ENCODE measurements around the gene DLAT. TPM values are rescaled to one million over a fixed set of nuclear protein-coding genes. Genes with fewer than 3 reads are reported as not detected.
"Not testable (repeated sequence)": the region's sequence is repeated elsewhere in the genome, so short reads cannot be mapped to it uniquely, and the experiment has no call there.

Gene DLAT
- total RNA-seq, 2 donors from 2014 or later, result 13.8 to 16.1 TPM

DNA sequence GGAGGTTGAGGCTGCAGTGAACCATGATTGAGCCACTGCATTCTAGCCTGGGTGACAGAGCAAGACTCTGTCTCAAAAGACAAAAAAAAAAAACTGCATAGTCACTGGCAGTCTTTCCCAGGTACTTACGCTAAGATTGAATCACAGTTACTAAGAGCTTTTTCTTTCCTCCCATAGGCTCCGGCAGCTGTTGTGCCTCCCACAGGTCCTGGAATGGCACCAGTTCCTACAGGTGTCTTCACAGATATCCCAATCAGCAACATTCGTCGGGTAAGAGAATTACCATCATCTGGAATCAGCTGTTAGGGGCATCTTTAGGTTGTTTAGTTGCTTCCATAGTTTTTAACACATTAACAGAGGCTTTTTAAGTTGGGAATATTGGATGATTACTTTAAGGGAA lies 19.8 kb downstream of the DLAT start:
- Mint-ChIP-seq H3K4me3 (no peak overlapping the region), H3K27me3 (no peaks in the 10 kb centered on the region), H3K4me1 (peaks cover 8% of the 10 kb centered on the region), H3K27ac (no peak overlapping the region), H3K36me3 (ENCODE audit: low read depth) (peaks cover 17% of the 10 kb centered on the region)
- DNase-seq (no peak), ATAC-seq (no peak)
- H3K9me3 ChIP-seq (ENCODE audit: control insufficient read depth, low read length, poor library complexity, severe bottlenecking), result no peaks in the 10 kb centered on the region

DNA sequence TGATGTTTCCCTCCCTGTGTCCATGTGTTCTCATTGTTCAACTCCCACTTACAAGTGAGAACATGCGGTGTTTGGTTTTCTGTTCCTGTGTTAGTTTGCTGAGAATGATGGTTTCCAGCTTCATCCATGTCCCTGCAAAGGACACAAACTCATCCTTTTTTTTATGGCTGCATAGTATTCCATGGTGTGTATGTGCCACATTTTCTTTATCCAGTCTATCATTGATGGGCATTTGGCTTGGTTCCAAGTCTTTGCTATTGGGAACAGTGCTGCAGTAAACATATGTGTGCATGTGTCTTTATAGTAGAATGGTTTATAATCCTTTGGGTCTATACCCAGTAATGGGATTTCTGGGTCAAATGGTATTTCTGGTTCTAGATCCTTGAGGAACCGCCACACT lies 21.4 kb downstream of the DLAT start:
- not testable (repeated sequence) for H3K27ac Mint-ChIP-seq; DNase-seq; H3K4me3 Mint-ChIP-seq; H3K9me3 ChIP-seq (ENCODE audit: control insufficient read depth, low read length, poor library complexity, severe bottlenecking); H3K27me3 Mint-ChIP-seq; H3K4me1 Mint-ChIP-seq; ATAC-seq
- H3K36me3 Mint-ChIP-seq (ENCODE audit: low read depth), result peaks cover 16% of the 10 kb centered on the region

DNA sequence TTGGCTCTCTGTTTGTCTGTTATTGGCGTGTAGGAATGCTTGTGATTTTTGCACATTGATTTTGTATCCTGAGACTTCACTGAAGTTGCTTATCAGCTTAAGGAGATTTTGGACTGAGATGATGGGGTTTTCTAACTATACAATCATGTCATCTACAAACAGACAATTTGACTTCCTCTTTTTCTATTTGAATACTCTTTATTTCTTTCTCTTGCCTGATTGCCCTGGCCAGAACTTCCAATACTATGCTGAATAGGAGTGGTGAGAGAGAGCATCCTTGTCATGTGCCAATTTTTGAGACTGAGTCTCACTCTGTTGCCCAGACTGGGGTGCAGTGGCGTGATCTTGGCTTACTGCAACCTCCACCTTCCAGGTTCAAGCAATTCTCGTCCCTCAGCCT lies 23.0 kb downstream of the DLAT start:
- not testable (repeated sequence) for H3K27me3 Mint-ChIP-seq; ATAC-seq; H3K4me3 Mint-ChIP-seq; DNase-seq; H3K9me3 ChIP-seq (ENCODE audit: control insufficient read depth, low read length, poor library complexity, severe bottlenecking); H3K4me1 Mint-ChIP-seq
- H3K36me3 Mint-ChIP-seq (ENCODE audit: low read depth), result peaks cover 16% of the 10 kb centered on the region
- H3K27ac Mint-ChIP-seq, result peak overlapping the region; percentile 29

DNA sequence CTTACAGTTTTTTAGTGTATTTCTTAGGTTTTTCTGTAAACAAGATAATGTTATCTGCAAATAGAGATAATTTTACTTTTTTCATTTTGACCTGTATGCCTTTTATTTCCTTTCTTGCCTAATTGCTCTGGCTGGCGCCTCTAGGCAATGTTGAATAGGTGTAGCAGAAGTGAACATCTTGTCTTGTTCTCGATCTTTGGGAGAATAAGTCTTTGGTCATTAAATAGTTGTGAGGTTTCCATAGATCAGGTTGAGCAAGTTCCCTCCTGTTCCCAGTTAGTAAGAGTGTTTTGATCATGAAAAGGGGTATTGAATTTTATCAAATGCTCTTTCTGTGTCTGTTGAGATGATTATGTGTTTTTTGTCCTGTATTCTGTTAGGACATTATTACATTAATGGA lies 24.6 kb downstream of the DLAT start:
- no peak for ATAC-seq
- H3K4me1 Mint-ChIP-seq, result peaks cover 10% of the 10 kb centered on the region
- no peak overlapping the region for H3K27ac Mint-ChIP-seq
- H3K27me3 Mint-ChIP-seq, result no peaks in the 10 kb centered on the region
- H3K4me3 Mint-ChIP-seq, result no peak overlapping the region
- peaks cover 16% of the 10 kb centered on the region for H3K36me3 Mint-ChIP-seq (ENCODE audit: low read depth)
- no peaks in the 10 kb centered on the region for H3K9me3 ChIP-seq (ENCODE audit: control insufficient read depth, low read length, poor library complexity, severe bottlenecking)
- DNase-seq, result no peak

DNA sequence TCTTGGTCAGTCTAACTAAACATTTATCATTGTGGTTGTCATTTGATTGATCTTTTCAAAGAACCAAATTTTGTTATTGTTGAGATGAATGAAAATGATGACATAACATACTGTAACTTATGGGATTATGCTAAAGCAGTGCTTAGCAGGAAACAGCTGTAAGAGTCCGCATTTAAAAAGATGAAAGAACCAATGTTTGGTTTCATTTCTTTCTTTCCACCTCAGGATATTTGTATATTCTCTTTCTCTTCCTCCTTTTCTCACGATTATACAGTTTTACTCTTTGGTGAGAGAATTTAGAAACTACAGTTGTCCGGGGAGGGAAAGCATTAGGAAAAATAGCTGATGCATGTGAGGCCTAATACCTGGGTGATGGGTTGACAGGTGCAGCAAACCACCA lies 25.5 kb downstream of the DLAT start:
- Mint-ChIP-seq H3K27ac (no peak overlapping the region), H3K4me3 (no peak overlapping the region), H3K4me1 (peaks cover 10% of the 10 kb centered on the region), H3K36me3 (ENCODE audit: low read depth) (peaks cover 16% of the 10 kb centered on the region), H3K27me3 (no peaks in the 10 kb centered on the region)
- H3K9me3 ChIP-seq (ENCODE audit: control insufficient read depth, low read length, poor library complexity, severe bottlenecking), result no peaks in the 10 kb centered on the region
- ATAC-seq, result no peak
- DNase-seq, result no peak

DNA sequence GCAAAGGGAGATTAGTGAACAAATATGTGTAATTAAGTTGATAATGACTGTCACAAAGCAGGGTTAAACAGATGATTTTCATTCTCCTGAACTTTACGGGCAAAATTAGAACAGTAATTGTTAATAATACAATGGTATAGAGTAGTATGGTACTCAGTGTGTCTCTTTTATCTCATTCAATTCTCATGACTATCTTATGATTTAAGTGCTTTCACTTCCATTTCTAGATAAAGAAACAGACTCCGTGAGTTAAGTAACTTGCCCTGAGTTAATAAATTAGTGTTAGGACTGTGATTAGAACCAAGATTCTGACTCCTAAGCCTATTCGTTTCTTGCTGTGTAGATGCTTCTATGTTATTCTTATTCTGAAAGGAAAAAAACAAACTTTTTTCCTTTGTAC lies 26.6 kb downstream of the DLAT start:
- Mint-ChIP-seq H3K4me3 (no peak overlapping the region), H3K36me3 (ENCODE audit: low read depth) (peaks cover 9% of the 10 kb centered on the region), H3K27ac (no peak overlapping the region), H3K27me3 (no peaks in the 10 kb centered on the region), H3K4me1 (peaks cover 10% of the 10 kb centered on the region)
- DNase-seq (no peak), ATAC-seq (no peak)
- H3K9me3 ChIP-seq (ENCODE audit: control insufficient read depth, low read length, poor library complexity, severe bottlenecking), result no peaks in the 10 kb centered on the region

DNA sequence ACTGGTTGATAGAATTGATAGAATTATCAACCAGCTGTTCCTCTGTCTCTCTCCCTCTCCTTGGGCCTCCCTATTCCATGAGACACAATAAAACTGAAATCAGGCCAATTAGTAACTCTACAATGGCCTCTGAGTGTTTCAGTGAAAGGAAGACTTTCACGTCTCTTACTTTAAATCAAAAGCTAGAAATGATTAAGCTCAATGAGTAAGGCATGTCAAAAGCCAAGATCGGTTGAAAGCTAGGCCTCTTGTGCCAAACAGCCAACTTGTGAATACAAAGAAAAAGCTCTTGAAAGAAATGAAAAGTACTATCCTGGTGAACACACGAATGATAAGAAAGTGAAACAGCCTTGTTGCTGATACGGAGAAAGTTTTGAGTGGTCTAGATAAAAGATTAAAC lies 32.0 kb downstream of the DLAT start:
- H3K36me3 Mint-ChIP-seq (ENCODE audit: low read depth), result peaks cover 2% of the 10 kb centered on the region
- DNase-seq, result no peak
- H3K4me1 Mint-ChIP-seq, result peaks cover 6% of the 10 kb centered on the region
- no peaks in the 10 kb centered on the region for H3K9me3 ChIP-seq (ENCODE audit: control insufficient read depth, low read length, poor library complexity, severe bottlenecking)
- no peak for ATAC-seq
- H3K27me3 Mint-ChIP-seq, result no peaks in the 10 kb centered on the region
- no peak overlapping the region for H3K27ac Mint-ChIP-seq
- no peak overlapping the region for H3K4me3 Mint-ChIP-seq

DNA sequence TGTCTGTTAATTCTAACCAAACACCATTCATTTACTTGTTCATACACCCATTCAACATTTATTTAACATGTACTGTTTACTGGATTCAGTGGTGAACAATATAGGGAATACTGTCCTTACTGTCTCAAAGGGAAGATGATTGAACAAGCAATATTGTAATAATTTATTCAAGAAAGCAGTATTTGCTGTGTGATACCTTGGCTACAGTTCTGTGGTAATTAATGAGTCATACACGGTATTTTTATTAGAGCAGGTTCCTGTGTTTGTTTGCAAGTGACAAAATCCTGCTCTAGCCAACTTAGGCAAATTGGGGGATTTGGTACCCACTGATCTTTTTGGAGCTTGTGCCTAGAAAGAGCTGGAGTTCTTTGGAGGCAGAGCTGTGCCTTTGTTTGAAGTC lies 32.9 kb downstream of the DLAT start:
- H3K36me3 Mint-ChIP-seq (ENCODE audit: low read depth), result peaks cover 2% of the 10 kb centered on the region
- H3K4me1 Mint-ChIP-seq, result peaks cover 6% of the 10 kb centered on the region
- no peaks in the 10 kb centered on the region for H3K27me3 Mint-ChIP-seq
- ATAC-seq (no peak), DNase-seq (no peak)
- no peak overlapping the region for H3K4me3 Mint-ChIP-seq
- no peak overlapping the region for H3K27ac Mint-ChIP-seq
- H3K9me3 ChIP-seq (ENCODE audit: control insufficient read depth, low read length, poor library complexity, severe bottlenecking), result no peaks in the 10 kb centered on the region

DNA sequence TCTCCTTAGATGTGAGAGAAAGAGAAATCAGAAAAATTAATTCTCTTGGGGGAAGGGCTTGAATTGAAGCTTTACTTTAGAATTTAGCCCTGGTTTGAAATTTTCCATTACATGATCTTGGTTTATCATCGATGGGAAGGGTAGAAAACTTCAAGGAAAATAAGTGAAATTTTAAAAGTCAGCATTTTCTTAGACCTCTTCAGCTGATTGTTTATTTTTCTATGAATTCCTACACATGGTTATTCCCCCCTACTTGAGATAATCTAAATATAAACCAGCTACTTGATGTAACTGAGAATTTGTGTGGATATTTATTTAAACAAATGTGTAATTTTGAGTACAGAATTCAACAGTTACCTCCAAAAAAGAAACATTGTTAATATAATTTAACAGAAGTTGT lies 37.7 kb downstream of the DLAT start:
- no peaks in the 10 kb centered on the region for H3K4me1 Mint-ChIP-seq
- ATAC-seq, result no peak

GRCh38 chr11:112073941-112074811 lies 49.0 kb downstream of the DLAT start, which contains the start of the genes NKAPD1 and PIH1D2:
NKAPD1 (plus strand) TSS chr11:112074299; CDS start chr11:112075575, 1,276 bp downstream.
PIH1D2 (minus strand) TSS chr11:112074017; CDS start chr11:112073174, 843 bp downstream.
- peak within 1 kb of the TSS; percentile 95 for H3K4me3 Mint-ChIP-seq
- peak within 1 kb of the TSS; percentile 96 for H3K27ac Mint-ChIP-seq

More for the DNA sequence above, 37.7 kb downstream of the DLAT start:
- no peak for DNase-seq
- H3K27ac Mint-ChIP-seq, result no peak overlapping the region
- H3K36me3 Mint-ChIP-seq (ENCODE audit: low read depth), result peaks cover 2% of the 10 kb centered on the region
- no peaks in the 10 kb centered on the region for H3K27me3 Mint-ChIP-seq
- no peak overlapping the region for H3K4me3 Mint-ChIP-seq
- H3K9me3 ChIP-seq (ENCODE audit: control insufficient read depth, low read length, poor library complexity, severe bottlenecking), result no peaks in the 10 kb centered on the region

GRCh38 chr11:112082729-112083128 lies 57.5 kb downstream of the DLAT start:
- Mint-ChIP-seq H3K27me3 (no peaks in the 10 kb centered on the region), H3K4me3 (no peak overlapping the region), H3K27ac (peak overlapping the region; percentile 32), H3K36me3 (ENCODE audit: low read depth) (peaks cover 7% of the 10 kb centered on the region), H3K4me1 (peaks cover 33% of the 10 kb centered on the region)
- DNase-seq (no peak), ATAC-seq (no peak)
- H3K9me3 ChIP-seq (ENCODE audit: control insufficient read depth, low read length, poor library complexity, severe bottlenecking), result no peaks in the 10 kb centered on the region

More at GRCh38 chr11:112073941-112074811, 49.0 kb downstream of the DLAT start, which contains the start of the genes NKAPD1 and PIH1D2:
- Mint-ChIP-seq H3K4me1 (peaks cover 28% of the 10 kb centered on the region), H3K36me3 (ENCODE audit: low read depth) (peaks cover 7% of the 10 kb centered on the region), H3K27me3 (peaks cover 6% of the 10 kb centered on the region)
- DNase-seq (peak; percentile 51 to 67 (median 62)), ATAC-seq (peak; percentile 91)
- H3K9me3 ChIP-seq (ENCODE audit: control insufficient read depth, low read length, poor library complexity, severe bottlenecking), result no peaks in the 10 kb centered on the region

DNA sequence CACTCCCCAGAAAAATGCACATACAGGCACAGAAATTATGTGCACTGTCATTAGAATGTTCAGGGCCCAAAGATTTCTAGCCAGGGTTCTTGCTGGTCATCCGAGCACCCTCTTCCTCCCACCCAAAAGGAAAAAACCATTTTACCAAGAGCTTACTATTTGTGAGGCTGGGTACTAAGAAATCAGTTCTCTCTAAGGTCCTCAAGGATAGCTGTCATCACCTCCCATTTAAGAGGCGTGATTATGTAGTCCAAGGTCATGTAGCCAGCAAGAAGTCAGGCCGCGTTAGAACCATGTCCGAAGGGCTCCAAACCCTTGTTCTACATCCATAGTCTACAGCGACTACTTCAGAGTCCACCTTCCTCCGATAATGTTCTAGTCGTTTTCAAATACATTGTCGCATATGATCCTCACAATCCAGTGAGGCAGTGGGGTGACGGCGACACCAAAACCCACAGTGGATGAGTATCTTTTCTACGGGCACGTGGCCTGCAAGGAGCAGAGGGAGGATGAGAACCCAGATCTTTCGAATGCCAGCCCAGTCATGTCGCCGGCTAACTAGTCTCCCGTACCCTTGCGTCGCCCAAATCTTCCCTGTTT lies 60.7 kb downstream of the DLAT start:
- H3K4me1 Mint-ChIP-seq, result peaks cover 49% of the 10 kb centered on the region
- ATAC-seq (peak; percentile 45), DNase-seq (no peak)
- H3K27ac Mint-ChIP-seq, result peak overlapping the region; percentile 92
- H3K27me3 Mint-ChIP-seq, result no peaks in the 10 kb centered on the region
- no peaks in the 10 kb centered on the region for H3K9me3 ChIP-seq (ENCODE audit: control insufficient read depth, low read length, poor library complexity, severe bottlenecking)
- H3K36me3 Mint-ChIP-seq (ENCODE audit: low read depth), result peaks cover 15% of the 10 kb centered on the region
- peak overlapping the region; percentile 91 for H3K4me3 Mint-ChIP-seq

- H3K4me1 Mint-ChIP-seq, result peaks cover 52% of the 10 kb centered on the region
- no peaks in the 10 kb centered on the region for H3K27me3 Mint-ChIP-seq
- peak within 1 kb of the TSS; percentile 91 for H3K4me3 Mint-ChIP-seq
- H3K36me3 Mint-ChIP-seq (ENCODE audit: low read depth), result peaks cover 17% of the 10 kb centered on the region
- peak within 1 kb of the TSS; percentile 92 for H3K27ac Mint-ChIP-seq
- peak; percentile 92 to 95 (median 94) for DNase-seq
- no peaks in the 10 kb centered on the region for H3K9me3 ChIP-seq (ENCODE audit: control insufficient read depth, low read length, poor library complexity, severe bottlenecking)
- ATAC-seq, result peak; percentile 91
These were observed 61.4 kb downstream of the DLAT start, which contains the start of the genes SDHD and TIMM8B for GRCh38 chr11:112086422-112087191. SDHD (plus strand) TSS chr11:112086873; CDS start chr11:112086908, 35 bp downstream. TIMM8B (minus strand) TSS chr11:112086756; CDS start chr11:112086723, 33 bp downstream.

Data from T-helper 17 cell (primary cell).